NB4 (cell line): ENCODE results near the gene ATXN2.
A peak's percentile ranks its signal among the peaks of the same experiment; 100 is the strongest.

Experiments
- DNase-seq: peaks from one replicate; pipeline ENCODE4 v3.0.0; 2010; ENCODE audit warnings: low read depth
- H3K4me3 ChIP-seq: one replicate; pipeline ENCODE4 v1.5.1; 2011; ENCODE audit warnings: mild to moderate bottlenecking, low read depth, low read length, moderate library complexity
- MYC ChIP-seq: IDR thresholded peaks from 2 replicates; pipeline ENCODE4 v1.6.1; 2011; ENCODE audit warnings: low read depth, low read length
- POLR2A ChIP-seq: IDR thresholded peaks from 2 replicates; pipeline ENCODE4 v1.6.1; 2011; ENCODE audit warnings: mild to moderate bottlenecking; ENCODE audit not compliant: insufficient read length; ENCODE audit errors: extremely low read depth
- TF ChIP-seq, protein P1 (sequence below): IDR thresholded peaks from one replicate; pipeline ENCODE4 v1.5.1; 2012; ENCODE audit warnings: low read depth, low read length
- TF ChIP-seq, protein P2 (sequence below): IDR thresholded peaks from 2 replicates; pipeline ENCODE4 v1.6.1; 2011; ENCODE audit warnings: low read depth, low read length

The ATXN2 gene

DNA sequence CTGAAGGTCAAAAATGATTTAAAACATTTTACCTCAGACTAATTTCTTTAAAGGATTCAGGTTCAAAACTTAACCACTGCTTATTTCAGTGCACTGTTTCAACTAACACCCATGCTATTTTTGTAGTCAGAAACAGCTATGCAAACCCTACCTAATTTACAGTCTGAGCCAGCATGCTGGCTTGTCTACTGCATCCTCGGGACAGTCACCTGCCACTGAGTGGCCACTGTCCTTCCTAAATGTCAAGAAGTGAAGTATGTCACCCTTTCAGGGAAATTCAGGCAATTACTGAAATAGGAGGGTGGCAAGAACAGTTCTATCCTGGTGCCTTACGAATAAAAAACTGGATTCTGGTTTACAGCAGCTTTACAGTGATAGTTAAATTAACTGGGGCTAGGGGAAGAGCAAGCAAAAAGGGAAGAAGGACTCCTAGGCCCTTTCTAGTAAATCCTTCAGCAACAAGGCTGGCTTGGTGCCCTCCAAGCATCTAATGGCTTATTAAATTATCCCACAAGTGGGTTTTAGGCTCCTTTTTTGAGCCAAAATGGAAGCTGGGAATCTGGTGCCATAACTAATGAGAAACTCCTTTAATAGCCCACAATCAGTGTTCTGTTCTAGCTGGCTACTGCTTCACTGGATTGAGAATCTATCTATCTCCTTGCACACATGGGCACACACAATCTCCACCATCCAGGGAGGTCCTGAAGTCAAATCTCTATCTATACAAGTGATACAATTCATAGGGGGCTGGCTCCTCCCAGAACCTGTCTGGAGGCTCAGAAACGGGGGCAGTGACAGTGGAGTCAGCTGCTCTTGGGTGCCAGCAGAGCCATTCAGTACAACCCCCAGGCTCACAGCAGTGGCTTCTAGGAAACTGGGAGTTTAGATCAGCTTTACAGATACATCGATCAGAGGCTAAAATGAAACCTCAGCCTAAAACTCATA is 150.0 kb downstream of the ATXN2 start:
- TF ChIP-seq, protein P1, sequence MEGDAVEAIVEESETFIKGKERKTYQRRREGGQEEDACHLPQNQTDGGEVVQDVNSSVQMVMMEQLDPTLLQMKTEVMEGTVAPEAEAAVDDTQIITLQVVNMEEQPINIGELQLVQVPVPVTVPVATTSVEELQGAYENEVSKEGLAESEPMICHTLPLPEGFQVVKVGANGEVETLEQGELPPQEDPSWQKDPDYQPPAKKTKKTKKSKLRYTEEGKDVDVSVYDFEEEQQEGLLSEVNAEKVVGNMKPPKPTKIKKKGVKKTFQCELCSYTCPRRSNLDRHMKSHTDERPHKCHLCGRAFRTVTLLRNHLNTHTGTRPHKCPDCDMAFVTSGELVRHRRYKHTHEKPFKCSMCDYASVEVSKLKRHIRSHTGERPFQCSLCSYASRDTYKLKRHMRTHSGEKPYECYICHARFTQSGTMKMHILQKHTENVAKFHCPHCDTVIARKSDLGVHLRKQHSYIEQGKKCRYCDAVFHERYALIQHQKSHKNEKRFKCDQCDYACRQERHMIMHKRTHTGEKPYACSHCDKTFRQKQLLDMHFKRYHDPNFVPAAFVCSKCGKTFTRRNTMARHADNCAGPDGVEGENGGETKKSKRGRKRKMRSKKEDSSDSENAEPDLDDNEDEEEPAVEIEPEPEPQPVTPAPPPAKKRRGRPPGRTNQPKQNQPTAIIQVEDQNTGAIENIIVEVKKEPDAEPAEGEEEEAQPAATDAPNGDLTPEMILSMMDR, result no peak
- TF ChIP-seq POLR2A (no peak), MYC (no peak)
- TF ChIP-seq, protein P2, sequence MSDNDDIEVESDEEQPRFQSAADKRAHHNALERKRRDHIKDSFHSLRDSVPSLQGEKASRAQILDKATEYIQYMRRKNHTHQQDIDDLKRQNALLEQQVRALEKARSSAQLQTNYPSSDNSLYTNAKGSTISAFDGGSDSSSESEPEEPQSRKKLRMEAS, result no peak
- H3K4me3 ChIP-seq, result no peak overlapping the region
- DNase-seq, result peak; percentile 19

DNA sequence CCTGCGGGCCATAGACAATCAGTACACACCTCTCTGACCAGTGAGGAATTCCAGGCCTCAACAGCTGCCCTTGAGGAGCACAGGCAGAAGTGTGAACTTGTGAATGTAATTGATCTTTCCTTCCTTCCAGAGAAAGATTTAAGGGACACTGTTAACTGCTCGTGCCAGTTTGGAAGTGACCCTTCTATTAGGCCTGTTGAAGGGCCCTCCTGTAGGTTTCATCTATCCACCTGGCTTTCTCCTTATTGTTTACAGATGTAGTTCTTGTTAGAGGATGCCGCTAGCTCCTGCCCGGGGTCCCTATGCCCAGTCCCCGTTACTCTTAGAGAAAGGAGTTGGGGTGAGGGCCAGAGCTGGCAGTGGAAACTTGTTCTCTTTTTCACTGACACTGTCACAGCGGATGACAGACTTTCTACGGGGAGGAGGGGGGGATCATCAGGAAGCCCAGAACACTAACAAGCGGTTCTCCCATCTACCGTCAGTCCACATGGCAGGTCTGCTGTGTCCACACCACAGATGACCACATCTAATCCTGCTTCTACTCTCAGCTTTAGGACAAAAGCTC is 150.8 kb downstream of the ATXN2 start:
- TF ChIP-seq POLR2A (no peak), MYC (no peak)
- TF ChIP-seq, protein P1, result no peak
- TF ChIP-seq, protein P2, result no peak
- peak; percentile 6 for DNase-seq
- H3K4me3 ChIP-seq, result no peak overlapping the region

DNA sequence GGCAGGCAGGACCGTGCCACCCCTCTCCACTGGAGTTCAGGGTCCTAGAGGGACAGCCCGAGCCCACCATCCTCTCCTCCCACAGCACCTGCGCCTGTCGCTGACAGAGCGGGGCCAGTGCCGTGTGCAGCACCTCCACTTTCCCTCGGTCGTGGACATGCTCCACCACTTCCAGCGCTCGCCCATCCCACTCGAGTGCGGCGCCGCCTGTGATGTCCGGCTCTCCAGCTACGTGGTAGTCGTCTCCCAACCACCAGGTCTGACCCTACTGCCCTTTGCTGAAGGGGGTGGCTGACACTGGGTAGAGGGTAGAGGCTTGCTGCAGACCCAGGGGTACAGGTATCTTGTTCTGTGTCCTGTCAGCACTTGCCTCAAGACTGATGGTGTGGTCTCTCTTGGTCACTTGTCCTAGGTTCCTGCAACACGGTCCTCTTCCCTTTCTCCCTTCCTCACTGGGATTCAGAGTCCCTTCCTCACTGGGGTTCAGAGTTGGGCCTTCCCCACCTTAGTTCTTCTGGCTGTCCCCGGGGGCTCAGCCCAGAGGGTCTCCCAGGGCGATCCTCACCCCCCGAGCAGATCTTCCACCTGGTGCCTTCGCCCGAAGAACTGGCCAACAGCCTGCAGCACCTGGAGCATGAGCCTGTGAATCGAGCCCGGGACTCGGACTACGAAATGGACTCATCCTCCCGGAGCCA is 151.4 kb downstream of the ATXN2 start:
- DNase-seq, result peak; percentile 13
- TF ChIP-seq, protein P1, result no peak
- TF ChIP-seq, protein P2, result no peak
- no peak for TF ChIP-seq POLR2A
- no peak for TF ChIP-seq MYC
- H3K4me3 ChIP-seq, result no peak overlapping the region

DNA sequence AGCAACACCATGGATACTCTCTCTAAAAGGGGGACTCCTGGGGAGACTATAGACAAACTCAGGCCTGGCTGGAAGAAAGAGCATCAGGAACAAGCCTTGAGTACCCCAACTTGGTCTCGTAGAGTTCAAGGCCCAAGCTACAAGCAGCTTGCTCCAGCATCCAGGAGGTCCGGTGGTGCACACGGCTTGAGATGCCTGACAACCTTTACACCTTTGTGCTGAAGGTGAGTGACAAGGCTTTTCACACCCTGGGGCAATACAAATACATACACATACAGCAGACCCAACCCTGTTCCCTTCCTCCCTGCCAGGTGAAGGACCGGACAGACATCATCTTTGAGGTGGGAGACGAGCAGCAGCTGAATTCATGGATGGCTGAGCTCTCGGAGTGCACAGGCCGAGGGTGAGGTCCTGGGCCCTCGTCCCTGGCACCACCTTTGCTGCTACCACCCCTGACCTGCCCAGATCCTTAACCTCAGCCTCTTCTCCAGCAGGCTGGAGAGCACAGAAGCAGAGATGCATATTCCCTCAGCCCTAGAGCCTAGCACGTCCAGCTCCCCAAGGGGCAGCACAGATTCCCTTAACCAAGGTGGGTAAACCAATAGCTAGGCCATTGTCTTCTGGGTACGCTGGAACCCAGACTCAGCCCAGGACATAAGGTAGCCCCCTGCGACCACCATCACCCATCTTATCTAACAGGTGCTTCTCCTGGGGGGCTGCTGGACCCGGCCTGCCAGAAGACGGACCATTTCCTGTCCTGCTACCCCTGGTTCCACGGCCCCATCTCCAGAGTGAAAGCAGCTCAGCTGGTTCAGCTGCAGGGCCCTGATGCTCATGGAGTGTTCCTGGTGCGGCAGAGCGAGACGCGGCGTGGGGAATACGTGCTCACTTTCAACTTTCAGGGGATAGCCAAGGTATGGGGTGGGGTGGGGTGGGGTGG is 152.2 kb downstream of the ATXN2 start:
- H3K4me3 ChIP-seq, result no peak overlapping the region
- TF ChIP-seq POLR2A (no peak), MYC (no peak)
- TF ChIP-seq, protein P1, result no peak
- TF ChIP-seq, protein P2, result no peak
- DNase-seq, result peak; percentile 11

DNA sequence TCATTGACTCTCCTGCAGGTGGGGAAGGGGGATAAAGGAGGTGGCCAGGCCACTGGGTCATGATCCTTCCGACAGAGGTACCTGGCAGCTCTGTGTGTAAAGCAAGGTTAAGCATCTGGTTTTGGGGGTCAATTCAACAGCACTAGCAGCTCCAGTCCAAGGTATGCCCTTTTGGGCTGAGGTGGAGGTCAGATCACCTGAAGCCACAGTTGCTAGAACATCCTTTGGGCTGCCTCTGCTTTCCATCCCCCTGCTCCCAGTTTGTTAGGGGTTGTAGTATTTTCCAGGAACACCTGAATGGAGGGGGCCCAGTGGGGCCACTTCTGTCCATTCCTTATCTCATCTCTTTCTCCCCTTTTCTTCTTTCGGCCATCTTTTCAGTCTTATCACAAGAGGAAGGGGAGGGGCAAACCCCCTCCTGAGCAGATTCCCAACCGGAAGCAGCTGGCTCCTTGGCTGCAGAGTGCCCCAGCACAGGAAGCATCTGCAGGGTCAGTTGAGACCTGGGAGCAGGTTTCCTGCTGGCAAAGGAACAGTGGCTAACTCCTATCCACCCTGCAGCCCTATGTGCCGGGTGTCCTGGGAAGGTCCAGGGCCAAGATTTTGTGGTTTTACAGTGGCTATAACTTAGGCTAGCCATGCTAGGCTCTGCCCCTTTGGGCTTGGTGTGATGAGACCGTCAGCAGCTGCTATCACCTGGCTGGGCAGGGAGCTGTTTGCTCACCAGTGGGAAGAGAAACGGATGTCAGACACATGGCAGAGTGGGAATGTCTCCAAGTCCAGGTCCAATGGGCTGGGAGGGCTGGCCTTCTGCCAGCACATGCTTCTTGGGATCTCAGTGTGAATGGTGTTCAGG is 153.2 kb downstream of the ATXN2 start:
- no peak overlapping the region for H3K4me3 ChIP-seq
- peak; percentile 8 for DNase-seq

More for the DNA sequence above, 153.2 kb downstream of the ATXN2 start:
- TF ChIP-seq, protein P2, result no peak
- TF ChIP-seq MYC (no peak), POLR2A (no peak)
- TF ChIP-seq, protein P1, result no peak
